ENCODE data around the gene IQGAP2.

The IQGAP2 gene

GRCh38 chr5:76692274-76692540 is 289.1 kb downstream of the IQGAP2 start:
- H4K20me1 ChIP-seq (ENCODE audit: low read depth, low read length) = no peaks in the 10 kb centered on the region
- H3K27me3 ChIP-seq (ENCODE audit: low read length) = 0 out of 2 replicates have a peak, but pooled peaks cover 3% of the 10 kb centered on the region
- H3F3A ChIP-seq (ENCODE audit: insufficient read depth) = no peaks in the 10 kb centered on the region
- H3K4me3 ChIP-seq (ENCODE audit: insufficient read depth, low read length, poor library complexity, severe bottlenecking) = no peak overlapping the region
- H3K79me2 ChIP-seq (ENCODE audit: insufficient read depth, low read length) = no peaks in the 10 kb centered on the region
- H3K9me3 ChIP-seq (ENCODE audit: insufficient read depth, low read length) = no peaks in the 10 kb centered on the region
- H3K27ac ChIP-seq (ENCODE audit: low read depth, low read length) = no peak overlapping the region
- no peak overlapping the region for H3K4me2 ChIP-seq (ENCODE audit: low read depth, low read length, poor library complexity, severe bottlenecking)
- H3K9ac ChIP-seq (ENCODE audit: low read length) = no peak overlapping the region
- H3K9me2 ChIP-seq (replicated peaks; ENCODE audit: insufficient read depth, low read length) = no peaks in the 10 kb centered on the region
- TF ChIP-seq EZH2phosphoT487 (conservative IDR thresholded peaks at IDR 0.05; ENCODE audit: low read length) (no peak), CTCF (IDR thresholded peaks at IDR 0.05; ENCODE audit: insufficient read depth, low read length, poor library complexity, severe bottlenecking) (no peak)
- H3K36me3 ChIP-seq (ENCODE audit: low read length) = no peaks in the 10 kb centered on the region
- no peak overlapping the region for H2AFZ ChIP-seq (ENCODE audit: low read depth, low read length, severe bottlenecking)

GRCh38 chr5:76692651-76693050 is 289.6 kb downstream of the IQGAP2 start:
- TF ChIP-seq CTCF (IDR thresholded peaks at IDR 0.05; ENCODE audit: insufficient read depth, low read length, poor library complexity, severe bottlenecking) (no peak), EZH2phosphoT487 (conservative IDR thresholded peaks at IDR 0.05; ENCODE audit: low read length) (no peak)
- Histone ChIP-seq H3K9me3 (ENCODE audit: insufficient read depth, low read length) (no peaks in the 10 kb centered on the region), H3K27me3 (ENCODE audit: low read length) (0 out of 2 replicates have a peak, but pooled peaks cover 3% of the 10 kb centered on the region), H3K4me2 (ENCODE audit: low read depth, low read length, poor library complexity, severe bottlenecking) (no peak overlapping the region), H3K9me2 (replicated peaks; ENCODE audit: insufficient read depth, low read length) (no peaks in the 10 kb centered on the region), H2AFZ (ENCODE audit: low read depth, low read length, severe bottlenecking) (no peak overlapping the region), H3K4me3 (ENCODE audit: insufficient read depth, low read length, poor library complexity, severe bottlenecking) (no peak overlapping the region), H3K9ac (ENCODE audit: low read length) (no peak overlapping the region), H3K79me2 (ENCODE audit: insufficient read depth, low read length) (no peaks in the 10 kb centered on the region), H3F3A (ENCODE audit: insufficient read depth) (no peaks in the 10 kb centered on the region), H4K20me1 (ENCODE audit: low read depth, low read length) (no peaks in the 10 kb centered on the region), H3K36me3 (ENCODE audit: low read length) (no peaks in the 10 kb centered on the region), H3K27ac (ENCODE audit: low read depth, low read length) (no peak overlapping the region)

GRCh38 chr5:76693141-76693540 is 290.1 kb downstream of the IQGAP2 start:
- TF ChIP-seq EZH2phosphoT487 (conservative IDR thresholded peaks at IDR 0.05; ENCODE audit: low read length) (no peak), CTCF (IDR thresholded peaks at IDR 0.05; ENCODE audit: insufficient read depth, low read length, poor library complexity, severe bottlenecking) (no peak)
- Histone ChIP-seq H3K4me3 (ENCODE audit: insufficient read depth, low read length, poor library complexity, severe bottlenecking) (no peak overlapping the region), H4K20me1 (ENCODE audit: low read depth, low read length) (no peaks in the 10 kb centered on the region), H3K36me3 (ENCODE audit: low read length) (no peaks in the 10 kb centered on the region), H3K9ac (ENCODE audit: low read length) (no peak overlapping the region), H3K79me2 (ENCODE audit: insufficient read depth, low read length) (no peaks in the 10 kb centered on the region), H3K4me2 (ENCODE audit: low read depth, low read length, poor library complexity, severe bottlenecking) (no peak overlapping the region), H3K27ac (ENCODE audit: low read depth, low read length) (no peak overlapping the region), H3F3A (ENCODE audit: insufficient read depth) (no peaks in the 10 kb centered on the region), H3K27me3 (ENCODE audit: low read length) (0 out of 2 replicates have a peak, but pooled peaks cover 3% of the 10 kb centered on the region), H2AFZ (ENCODE audit: low read depth, low read length, severe bottlenecking) (no peak overlapping the region), H3K9me2 (replicated peaks; ENCODE audit: insufficient read depth, low read length) (no peaks in the 10 kb centered on the region), H3K9me3 (ENCODE audit: insufficient read depth, low read length) (no peaks in the 10 kb centered on the region)

- H3K27me3 ChIP-seq (ENCODE audit: low read length) = 0 out of 2 replicates have a peak, but pooled peaks cover 3% of the 10 kb centered on the region
- no peaks in the 10 kb centered on the region for H3K36me3 ChIP-seq (ENCODE audit: low read length)
- no peak overlapping the region for H2AFZ ChIP-seq (ENCODE audit: low read depth, low read length, severe bottlenecking)
- no peaks in the 10 kb centered on the region for H4K20me1 ChIP-seq (ENCODE audit: low read depth, low read length)
- no peak overlapping the region for H3K4me3 ChIP-seq (ENCODE audit: insufficient read depth, low read length, poor library complexity, severe bottlenecking)
- no peak overlapping the region for H3K9ac ChIP-seq (ENCODE audit: low read length)
- TF ChIP-seq EZH2phosphoT487 (conservative IDR thresholded peaks at IDR 0.05; ENCODE audit: low read length) = no peak
- no peak for TF ChIP-seq CTCF (IDR thresholded peaks at IDR 0.05; ENCODE audit: insufficient read depth, low read length, poor library complexity, severe bottlenecking)
- no peaks in the 10 kb centered on the region for H3F3A ChIP-seq (ENCODE audit: insufficient read depth)
- no peak overlapping the region for H3K4me2 ChIP-seq (ENCODE audit: low read depth, low read length, poor library complexity, severe bottlenecking)
- no peak overlapping the region for H3K27ac ChIP-seq (ENCODE audit: low read depth, low read length)
- no peaks in the 10 kb centered on the region for H3K9me2 ChIP-seq (replicated peaks; ENCODE audit: insufficient read depth, low read length)
- no peaks in the 10 kb centered on the region for H3K9me3 ChIP-seq (ENCODE audit: insufficient read depth, low read length)
- no peaks in the 10 kb centered on the region for H3K79me2 ChIP-seq (ENCODE audit: insufficient read depth, low read length)
Observed at GRCh38 chr5:76694317-76694716, 291.2 kb downstream of the IQGAP2 start.

Measured in SU-DHL-6 (cell line).